ENCODE data around the gene SLC38A10.
A peak's percentile ranks its signal among the peaks of the same experiment; 100 is the strongest.
"Not testable (repeated sequence)": the region's sequence is repeated elsewhere in the genome, so short reads cannot be mapped to it uniquely, and the experiment has no call there.

The SLC38A10 gene

GRCh38 chr17:81310949-81311550 is 15.9 kb upstream of the SLC38A10 start:
- DNase-seq: no peak

GRCh38 chr17:81309859-81310839 is 15.0 kb upstream of the SLC38A10 start:
- DNase-seq: no peak

- peak; percentile 91 for DNase-seq
These were observed 14.2 kb upstream of the SLC38A10 start for GRCh38 chr17:81309140-81309858.

GRCh38 chr17:81308784-81309139 is 13.7 kb upstream of the SLC38A10 start:
- not testable (repeated sequence) for DNase-seq

GRCh38 chr17:81307636-81308560 is 12.8 kb upstream of the SLC38A10 start:
- DNase-seq: no peak

- no peak for DNase-seq
These were observed 11.9 kb upstream of the SLC38A10 start for GRCh38 chr17:81306898-81307510.

GRCh38 chr17:81306491-81306890 is 11.4 kb upstream of the SLC38A10 start:
- no peak for DNase-seq

GRCh38 chr17:81305051-81305630 is 10.0 kb upstream of the SLC38A10 start:
- no peak for DNase-seq

- no peak for DNase-seq
These were observed 9.3 kb upstream of the SLC38A10 start for GRCh38 chr17:81304196-81305015.

- no peak for DNase-seq
These were observed 8.3 kb upstream of the SLC38A10 start for GRCh38 chr17:81303385-81303784.

GRCh38 chr17:81302861-81303333 is 7.8 kb upstream of the SLC38A10 start:
- DNase-seq: no peak

- DNase-seq: no peak
These were observed 7.2 kb upstream of the SLC38A10 start for GRCh38 chr17:81302324-81302723.

- no peak for DNase-seq
These were observed 6.4 kb upstream of the SLC38A10 start for GRCh38 chr17:81301195-81302144.

GRCh38 chr17:81300586-81301155 is 5.6 kb upstream of the SLC38A10 start:
- no peak for DNase-seq

GRCh38 chr17:81299846-81300585 is 4.9 kb upstream of the SLC38A10 start:
- DNase-seq: no peak

GRCh38 chr17:81298991-81299738 is 4.1 kb upstream of the SLC38A10 start:
- no peak for DNase-seq

- no peak for DNase-seq
These were observed 3.4 kb upstream of the SLC38A10 start for GRCh38 chr17:81298325-81298990.
